Tibial nerve (tissue), 4 donors: Measurements from ENCODE around the gene BRD3OS. TPM values are rescaled to one million over a fixed set of nuclear protein-coding genes. Genes with fewer than 3 reads are reported as not detected.
A peak's percentile ranks its signal among the peaks of the same experiment; 100 is the strongest.

Experiments
- DNase-seq, 2 donors: peaks; one replicate each; pipeline ENCODE4 v3.0.0-alpha.2; 2019; ENCODE audit warnings: low spot score in 2 of 2
- H3K27ac ChIP-seq, 4 donors: fragments of 200-600 bp; sonication (generic) in 3 of 4; one replicate each; pipeline ENCODE4 v1.5.1; 2017 to 2019; ENCODE audit warnings: mild to moderate bottlenecking in 1 of 4
- H3K27me3 ChIP-seq, 2 donors: fragments of 200-600 bp; sonication (generic) in 1 of 2; one replicate each; pipeline versions ENCODE4 v1.5.1 to v1.6.0; 2017 to 2019
- H3K36me3 ChIP-seq, 3 donors: fragments of 200-600 bp; sonication (generic); one replicate each; pipeline ENCODE4 v1.5.1; 2018 to 2019
- H3K4me1 ChIP-seq, 4 donors: fragments of 200-600 bp; sonication (generic) in 3 of 4; one replicate each; pipeline ENCODE4 v1.5.1; 2017 to 2019
- H3K4me3 ChIP-seq, 4 donors: fragments of 200-600 bp; sonication (generic) in 3 of 4; one replicate each; pipeline ENCODE4 v1.5.1; 2017 to 2019; ENCODE audit warnings: mild to moderate bottlenecking in 1 of 4, moderate library complexity in 1 of 4
- H3K9me3 ChIP-seq, 4 donors: fragments of 200-600 bp; sonication (generic) in 3 of 4; one replicate each; pipeline ENCODE4 v1.5.1; 2017 to 2019
- CTCF ChIP-seq, 5 experiments: fragments of 200-600 bp in 3 of 5; fragments of 450-650 bp in 2 of 5; sonication (generic) in 3 of 5; IDR thresholded peaks; one replicate each; pipeline ENCODE4 v1.5.1; 2016 to 2019; ENCODE audit warnings: antibody characterized with exemption in 5 of 5, mild to moderate bottlenecking in 3 of 5, moderate library complexity in 2 of 5
- EP300 ChIP-seq, 2 donors: sonication (generic); formaldehyde crosslinking; IDR thresholded peaks; one replicate each; pipeline ENCODE4 v1.6.1; 2017; ENCODE audit warnings: antibody characterized with exemption in 2 of 2, mild to moderate bottlenecking in 1 of 2
- POLR2A ChIP-seq, 2 donors: fragments of 450-650 bp; IDR thresholded peaks; one replicate each; pipeline ENCODE4 v1.6.1; 2017; ENCODE audit warnings: antibody characterized with exemption in 2 of 2, mild to moderate bottlenecking in 2 of 2, moderate library complexity in 2 of 2
- WGBS, 2 donors: methylation state at CpG; one replicate each; pipeline ENCODE4 v1.1.5; 2018; 5-methylcytosine and 5-hydroxymethylcytosine counted together
- total RNA-seq, 4 donors: library from RNA; depleted of rRNA; stranded (reverse); fragments of >200 nt; gene quantifications; one replicate each; pipeline ENCODE4 v1.1.0, GENCODE V29; 2016

Gene BRD3OS
- total RNA-seq, 4 donors from 2014 or later = 9.2 to 28.2 (median 13.7) TPM

GRCh38 chr9:134052941-134053340, 27.7 kb downstream of the BRD3OS start:
- Histone ChIP-seq H3K4me3 (no peak overlapping the region), H3K27ac (no peak overlapping the region), H3K27me3 (no peaks in the 10 kb centered on the region), H3K4me1 (peaks cover 0 to 61% (median 34%) of the 10 kb centered on the region in 4 donors), H3K9me3 (no peaks in the 10 kb centered on the region), H3K36me3 (peaks cover 0 to 61% (median 18%) of the 10 kb centered on the region in 3 donors)
- no peak for DNase-seq
- TF ChIP-seq POLR2A (IDR thresholded peaks at IDR 0.05) (no peak), CTCF (IDR thresholded peaks at IDR 0.05) (no peak), EP300 (IDR thresholded peaks at IDR 0.05) (no peak)
- 89 to 94% methylated on average over 16 of the region's 16 CpGs for WGBS, 2 donors

GRCh38 chr9:134053401-134053871, 28.2 kb downstream of the BRD3OS start:
- Histone ChIP-seq H3K27ac (peak overlapping the region in 1 of 4 donors; percentile 79), H3K9me3 (no peaks in the 10 kb centered on the region), H3K27me3 (no peaks in the 10 kb centered on the region), H3K36me3 (peaks cover 0 to 56% (median 13%) of the 10 kb centered on the region in 3 donors), H3K4me3 (no peak overlapping the region), H3K4me1 (peaks cover 0 to 66% (median 39%) of the 10 kb centered on the region in 4 donors)
- no peak for TF ChIP-seq POLR2A (IDR thresholded peaks at IDR 0.05)
- TF ChIP-seq CTCF (IDR thresholded peaks at IDR 0.05) = no peak
- TF ChIP-seq EP300 (IDR thresholded peaks at IDR 0.05) = no peak
- 83 to 86% methylated on average over 18 to 28 of the region's 28 CpGs for WGBS, 2 donors
- no peak for DNase-seq

GRCh38 chr9:134053941-134054761, 28.9 kb downstream of the BRD3OS start:
- Histone ChIP-seq H3K4me1 (peaks cover 0 to 71% (median 46%) of the 10 kb centered on the region in 4 donors), H3K4me3 (no peak overlapping the region), H3K27me3 (no peaks in the 10 kb centered on the region), H3K9me3 (no peaks in the 10 kb centered on the region), H3K36me3 (peaks cover 0 to 48% (median 13%) of the 10 kb centered on the region in 3 donors), H3K27ac (peak overlapping the region in 1 of 4 donors; percentile 79)
- no peak for TF ChIP-seq EP300 (IDR thresholded peaks at IDR 0.05)
- no peak for TF ChIP-seq POLR2A (IDR thresholded peaks at IDR 0.05)
- no peak for TF ChIP-seq CTCF (IDR thresholded peaks at IDR 0.05)
- no peak for DNase-seq
- WGBS, 2 donors = 73 to 78% methylated on average over 10 to 42 of the region's 44 CpGs

- no peaks in the 10 kb centered on the region for H3K27me3 ChIP-seq
- H3K4me1 ChIP-seq = peaks cover 0 to 71% (median 56%) of the 10 kb centered on the region in 4 donors
- 74 to 76% methylated on average over 25 of the region's 28 CpGs for WGBS, 2 donors
- DNase-seq = no peak
- no peak overlapping the region for H3K4me3 ChIP-seq
- H3K36me3 ChIP-seq = peaks cover 0 to 38% (median 11%) of the 10 kb centered on the region in 3 donors
- no peaks in the 10 kb centered on the region for H3K9me3 ChIP-seq
- TF ChIP-seq EP300 (IDR thresholded peaks at IDR 0.05) = no peak
- TF ChIP-seq CTCF (IDR thresholded peaks at IDR 0.05) = no peak
- H3K27ac ChIP-seq = peak overlapping the region; percentile 22 to 79 (median 64)
These were observed 29.9 kb downstream of the BRD3OS start for GRCh38 chr9:134054891-134055811.
